ENCODE results near the gene ARF6. TPM values are rescaled to one million over a fixed set of nuclear protein-coding genes. Genes with fewer than 3 reads are reported as not detected.
A peak's percentile ranks its signal among the peaks of the same experiment; 100 is the strongest.

ARF6 gene
- total and polyA plus RNA-seq, 9 of the 15 experiments (the other 6 are each of a cell fraction or from before 2014, with no cell fraction given), result 15.3 to 35.2 (median 24.9) TPM

- POLR2A ChIA-PET, result no interaction called here
- FAIRE-seq, result no peak
- peaks cover 26% of the 10 kb centered on the region for H3K36me3 ChIP-seq (ENCODE audit: control insufficient read depth, insufficient read depth, low read length)
- no peak for ATAC-seq
- intact Hi-C loops (cut with micrococcal nuclease) (loop anchor here (1.0 to 5.0 kb wide), 3 partner anchors 75 to 165 kb away; no protein-coding TSS in a partner anchor), in situ Hi-C loops (cut with MboI) (no loop called here)
- H2AFZ ChIP-seq (ENCODE audit: low read depth, low read length), result no peak overlapping the region
- no peak for DNase-seq (ENCODE audit: extremely low read depth in 1 of 4, low spot score in 3 of 4)
- CTCF ChIA-PET (ENCODE audit: low intra/inter-chr PET ratio), result no interaction called here
- peak overlapping the region; percentile 44 for H3K27ac ChIP-seq (ENCODE audit: extremely low read depth, low read depth, low read length)
- H3K4me1 ChIP-seq (replicated peaks in 1 of 2; ENCODE audit: control insufficient read depth in 2 of 2, insufficient read depth in 2 of 2, low read length in 2 of 2), result peaks cover 0 to 5% of the 10 kb centered on the region in 2 experiments; a peak in 1 of 5 replicates
- peaks cover 65% of the 10 kb centered on the region for H3K79me2 ChIP-seq (ENCODE audit: control insufficient read depth, insufficient read depth, low read length)
- BruUV-seq (replicated peaks), result no TSS peak
- no peaks in the 10 kb centered on the region for H3K9me3 ChIP-seq (replicated peaks; ENCODE audit: control insufficient read depth, insufficient read depth, low read depth, low read length)
- WGBS (ENCODE audit: insufficient coverage, low coverage, missing lambda C conversion rate), result 5% methylated on average over 5 of the region's 5 CpGs
- H3K9me1 ChIP-seq (ENCODE audit: control insufficient read depth, insufficient read depth, low read length), result no peaks in the 10 kb centered on the region
- H3K4me2 ChIP-seq (ENCODE audit: insufficient read depth, low read length), result peak overlapping the region; percentile 67
- peak overlapping the region; percentile 17 for H3K4me3 ChIP-seq
- TF ChIP-seq KDM2B (CRISPR knock-in tag; IDR thresholded peaks at IDR 0.05), result no peak
- TF ChIP-seq HMBOX1 (IDR thresholded peaks at IDR 0.05), result peak; percentile 43; the same call in 1 of the 2 replicates
- no peaks in the 10 kb centered on the region for H3K27me3 ChIP-seq (ENCODE audit: control insufficient read depth in 2 of 2, insufficient read depth in 2 of 2, low read length in 2 of 2)
- H4K20me1 ChIP-seq (replicated peaks; ENCODE audit: control insufficient read depth, insufficient read depth, low read length), result peaks cover 12% of the 10 kb centered on the region; the same call in 1 of the 2 replicates
- H3K9ac ChIP-seq (ENCODE audit: insufficient read depth in 1 of 2, low read depth in 2 of 2, low read length in 2 of 2), result peak overlapping the region in 1 of 2 experiments; percentile 87; a peak in 2 of 4 replicates
These were observed 4.1 kb downstream of the ARF6 start for GRCh38 chr14:49896966-49897365.

GRCh38 chr14:49897414-49897813 is 4.5 kb downstream of the ARF6 start:
- no peak for DNase-seq (ENCODE audit: extremely low read depth in 1 of 4, low spot score in 3 of 4)
- H3K4me3 ChIP-seq, result peak overlapping the region; percentile 17; the same call in 1 of the 2 replicates
- H3K4me2 ChIP-seq (ENCODE audit: insufficient read depth, low read length), result no peak overlapping the region
- peaks cover 26% of the 10 kb centered on the region for H3K36me3 ChIP-seq (ENCODE audit: control insufficient read depth, insufficient read depth, low read length)
- no peaks in the 10 kb centered on the region for H3K9me3 ChIP-seq (replicated peaks; ENCODE audit: control insufficient read depth, insufficient read depth, low read depth, low read length)
- POLR2A ChIA-PET, result interaction anchor here (0.7 kb wide), 1 partner anchor 45 kb away, joined by 3 read pairs; the partner anchor contains the start of gene NEMF
- peaks cover 61% of the 10 kb centered on the region for H3K79me2 ChIP-seq (ENCODE audit: control insufficient read depth, insufficient read depth, low read length)
- H3K4me1 ChIP-seq (replicated peaks in 1 of 2; ENCODE audit: control insufficient read depth in 2 of 2, insufficient read depth in 2 of 2, low read length in 2 of 2), result peaks cover 0 to 4% of the 10 kb centered on the region in 2 experiments; a peak in 1 of 5 replicates
- BruUV-seq (replicated peaks), result no TSS peak
- no peaks in the 10 kb centered on the region for H3K9me1 ChIP-seq (ENCODE audit: control insufficient read depth, insufficient read depth, low read length)
- in situ Hi-C loops (cut with MboI) (no loop called here), intact Hi-C loops (cut with micrococcal nuclease) (loop anchor here (5.0 kb wide), 1 partner anchor 75 kb away; no protein-coding TSS in a partner anchor)
- H3K9ac ChIP-seq (ENCODE audit: insufficient read depth in 1 of 2, low read depth in 2 of 2, low read length in 2 of 2), result peak overlapping the region in 1 of 2 experiments; percentile 87; a peak in 2 of 4 replicates
- TF ChIP-seq SMARCA4 (IDR thresholded peaks at IDR 0.05) (no peak), ZNF316 (IDR thresholded peaks at IDR 0.05) (peak; percentile 79), SLC30A9 (CRISPR knock-in tag; IDR thresholded peaks at IDR 0.05) (no peak), C11orf30 (IDR thresholded peaks at IDR 0.05; ENCODE audit: low read depth) (peak; percentile 70; the same call in 1 of the 2 replicates)
- no peak for FAIRE-seq
- H4K20me1 ChIP-seq (replicated peaks; ENCODE audit: control insufficient read depth, insufficient read depth, low read length), result peaks cover 12% of the 10 kb centered on the region; the same call in 1 of the 2 replicates
- no peak for ATAC-seq
- no peak overlapping the region for H2AFZ ChIP-seq (ENCODE audit: low read depth, low read length)
- H3K27me3 ChIP-seq (ENCODE audit: control insufficient read depth in 2 of 2, insufficient read depth in 2 of 2, low read length in 2 of 2), result no peaks in the 10 kb centered on the region
- H3K27ac ChIP-seq (ENCODE audit: extremely low read depth, low read depth, low read length), result peak overlapping the region; percentile 44; the same call in 1 of the 3 replicates
- CTCF ChIA-PET (ENCODE audit: low intra/inter-chr PET ratio), result no interaction called here
- WGBS (ENCODE audit: insufficient coverage, low coverage, missing lambda C conversion rate), result 0% methylated on average over 1 of the region's 1 CpG

Data from K562 (cell line).